ENCODE data around the gene ABI2. TPM values are rescaled to one million over a fixed set of nuclear protein-coding genes. Genes with fewer than 3 reads are reported as not detected.

The ABI2 gene
- total and polyA plus RNA-seq, 3 donors from 2014 or later, result 91.2 to 109 (median 106) TPM

- no peaks in the 10 kb centered on the region for H3K4me1 ChIP-seq
- H3K36me3 ChIP-seq (ENCODE audit: low read depth, missing control alignments), result no peaks in the 10 kb centered on the region
- H3K4me3 ChIP-seq, result no peak overlapping the region
- WGBS, 2 donors, result 95 to 97% methylated on average over 6 of the region's 6 CpGs
- no peak for DNase-seq
- H3K9me3 ChIP-seq, result no peaks in the 10 kb centered on the region
- intact Hi-C loops (cut with DNase I; ENCODE audit: low total_unique reads), result no loop called here
- H3K27ac ChIP-seq, result no peak overlapping the region
- no peak for TF ChIP-seq CTCF (IDR thresholded peaks at IDR 0.05)
- H3K27me3 ChIP-seq, result no peaks in the 10 kb centered on the region
Observed at GRCh38 chr2:203489531-203489930, 161.3 kb downstream of the ABI2 start.

- Histone ChIP-seq H3K36me3 (ENCODE audit: low read depth, missing control alignments) (no peaks in the 10 kb centered on the region), H3K27me3 (no peaks in the 10 kb centered on the region), H3K4me3 (no peak overlapping the region), H3K4me1 (no peaks in the 10 kb centered on the region), H3K27ac (no peak overlapping the region), H3K9me3 (no peaks in the 10 kb centered on the region)
- no peak for TF ChIP-seq POLR2A (IDR thresholded peaks at IDR 0.05)
- no peak for TF ChIP-seq CTCF (IDR thresholded peaks at IDR 0.05)
- intact Hi-C loops (cut with DNase I; ENCODE audit: low total_unique reads), result no loop called here
- 94 to 97% methylated on average over 3 of the region's 3 CpGs for WGBS, 2 donors
- no peak for DNase-seq
Observed at GRCh38 chr2:203490391-203490790, 162.2 kb downstream of the ABI2 start.

- no peaks in the 10 kb centered on the region for H3K27me3 ChIP-seq
- H3K36me3 ChIP-seq (ENCODE audit: low read depth, missing control alignments), result no peaks in the 10 kb centered on the region
- DNase-seq, result no peak
- no peak overlapping the region for H3K4me3 ChIP-seq
- no peaks in the 10 kb centered on the region for H3K4me1 ChIP-seq
- H3K27ac ChIP-seq, result no peak overlapping the region
- TF ChIP-seq CTCF (IDR thresholded peaks at IDR 0.05) (no peak), POLR2A (IDR thresholded peaks at IDR 0.05) (no peak)
- intact Hi-C loops (cut with DNase I; ENCODE audit: low total_unique reads), result no loop called here
- WGBS, 2 donors, result 75 to 88% methylated on average over 2 of the region's 2 CpGs
- H3K9me3 ChIP-seq, result no peaks in the 10 kb centered on the region
Observed at GRCh38 chr2:203492965-203493364, 164.8 kb downstream of the ABI2 start.

Other genes with a start within 250 kb of the ABI2 start
- 10 to 100 TPM; 38.7 to 40.8 TPM for gene CYP20A1, start 89.4 kb upstream of the ABI2 start, total RNA-seq
- 16.9 TPM for gene CYP20A1, start 89.4 kb upstream of the ABI2 start, polyA plus RNA-seq (ENCODE audit: insufficient read depth, low read depth, low replicate concordance)
- 10 to 100 TPM; 31.1 to 36.5 TPM for gene RAPH1, start 206.9 kb downstream of the ABI2 start, total RNA-seq
- 22.1 TPM for gene RAPH1, start 206.9 kb downstream of the ABI2 start, polyA plus RNA-seq (ENCODE audit: insufficient read depth, low read depth, low replicate concordance)